RWPE1 (cell line): ENCODE data around the gene CFAP47.

Experiments
- CTCF ChIA-PET: fragments of 350-600 bp; sonication (Branson Sonifier 250); formaldehyde crosslinking; extraction: SDS; loops from one replicate; lab custom pipeline; 2021; lab: Yijun Ruan, JAX
- POLR2A ChIA-PET: fragments of 400-600 bp; formaldehyde crosslinking; extraction: SDS; loops from one replicate; lab custom pipeline; 2020; ENCODE audit warnings: antibody characterized with exemption; ENCODE audit not compliant: low non-redundant PET; lab: Yijun Ruan, JAX
- DNase-seq: peaks from one replicate; pipeline ENCODE4 v3.0.0; 2012; ENCODE audit warnings: low spot score
- H3K27ac ChIP-seq: fragments of 450-650 bp; 2 replicates; pipeline ENCODE4 v1.5.1; 2017
- TF ChIP-seq, protein P1 (sequence below): fragments of 450-650 bp; conservative IDR thresholded peaks from 2 replicates; pipeline ENCODE4 v1.5.1; 2017; ENCODE audit warnings: low read depth, mild to moderate bottlenecking

Gene CFAP47

DNA sequence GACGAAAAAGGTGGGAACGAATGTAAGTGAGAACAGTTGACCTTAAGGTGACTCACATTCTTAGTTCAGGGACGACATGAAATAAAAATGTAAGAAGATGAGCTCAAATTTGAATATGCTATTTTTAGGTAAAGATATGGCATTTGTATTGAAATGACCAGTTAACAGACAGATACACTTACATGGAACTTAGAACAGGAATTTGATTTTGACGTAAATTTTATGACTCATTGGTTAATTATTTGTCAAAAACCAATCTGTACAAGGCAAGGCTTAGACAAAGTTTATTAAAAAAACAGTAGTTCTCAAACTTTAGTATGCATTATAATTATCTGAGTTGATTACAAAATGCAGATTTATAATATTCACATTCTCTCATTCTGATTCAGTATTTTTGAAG lies 469.4 kb downstream of the CFAP47 start:
- ChIA-PET POLR2A (no interaction called here), CTCF (interaction anchor here (0.7 kb wide), 1 partner anchor 29 kb away, joined by 5 read pairs; no protein-coding TSS in a partner anchor)
- no peak overlapping the region for H3K27ac ChIP-seq
- no peak for DNase-seq
- TF ChIP-seq, protein P1, sequence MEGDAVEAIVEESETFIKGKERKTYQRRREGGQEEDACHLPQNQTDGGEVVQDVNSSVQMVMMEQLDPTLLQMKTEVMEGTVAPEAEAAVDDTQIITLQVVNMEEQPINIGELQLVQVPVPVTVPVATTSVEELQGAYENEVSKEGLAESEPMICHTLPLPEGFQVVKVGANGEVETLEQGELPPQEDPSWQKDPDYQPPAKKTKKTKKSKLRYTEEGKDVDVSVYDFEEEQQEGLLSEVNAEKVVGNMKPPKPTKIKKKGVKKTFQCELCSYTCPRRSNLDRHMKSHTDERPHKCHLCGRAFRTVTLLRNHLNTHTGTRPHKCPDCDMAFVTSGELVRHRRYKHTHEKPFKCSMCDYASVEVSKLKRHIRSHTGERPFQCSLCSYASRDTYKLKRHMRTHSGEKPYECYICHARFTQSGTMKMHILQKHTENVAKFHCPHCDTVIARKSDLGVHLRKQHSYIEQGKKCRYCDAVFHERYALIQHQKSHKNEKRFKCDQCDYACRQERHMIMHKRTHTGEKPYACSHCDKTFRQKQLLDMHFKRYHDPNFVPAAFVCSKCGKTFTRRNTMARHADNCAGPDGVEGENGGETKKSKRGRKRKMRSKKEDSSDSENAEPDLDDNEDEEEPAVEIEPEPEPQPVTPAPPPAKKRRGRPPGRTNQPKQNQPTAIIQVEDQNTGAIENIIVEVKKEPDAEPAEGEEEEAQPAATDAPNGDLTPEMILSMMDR = no peak

DNA sequence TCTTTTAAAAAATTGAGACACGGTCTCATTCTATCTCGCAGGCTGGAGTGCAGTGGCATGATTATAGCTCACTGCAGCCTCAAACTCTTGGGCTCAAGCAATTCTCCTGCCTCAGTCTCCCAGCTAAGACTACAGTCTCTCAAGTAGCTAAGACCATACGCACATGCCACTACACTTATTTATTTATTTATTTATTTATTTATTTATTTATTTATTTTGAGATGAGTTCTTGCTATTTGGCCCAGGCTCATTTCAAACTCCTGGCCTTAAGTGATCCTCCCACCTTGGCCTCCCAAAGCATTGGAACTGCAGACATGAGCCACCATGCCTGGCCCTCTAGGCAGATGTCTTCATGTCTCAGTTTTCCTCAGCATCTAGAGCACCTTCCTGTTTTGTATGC lies 482.2 kb downstream of the CFAP47 start:
- TF ChIP-seq, protein P1 = no peak
- no peak overlapping the region for H3K27ac ChIP-seq
- ChIA-PET POLR2A (no interaction called here), CTCF (interaction anchor here (0.6 kb wide), 1 partner anchor 1254 kb away, joined by 3 read pairs; no protein-coding TSS in a partner anchor)
- no peak for DNase-seq

GRCh38 chrX:36407836-36408235 lies 488.3 kb downstream of the CFAP47 start:
- no peak overlapping the region for H3K27ac ChIP-seq
- DNase-seq = no peak
- ChIA-PET POLR2A (no interaction called here), CTCF (no interaction called here)
- TF ChIP-seq, protein P1 = no peak

DNA sequence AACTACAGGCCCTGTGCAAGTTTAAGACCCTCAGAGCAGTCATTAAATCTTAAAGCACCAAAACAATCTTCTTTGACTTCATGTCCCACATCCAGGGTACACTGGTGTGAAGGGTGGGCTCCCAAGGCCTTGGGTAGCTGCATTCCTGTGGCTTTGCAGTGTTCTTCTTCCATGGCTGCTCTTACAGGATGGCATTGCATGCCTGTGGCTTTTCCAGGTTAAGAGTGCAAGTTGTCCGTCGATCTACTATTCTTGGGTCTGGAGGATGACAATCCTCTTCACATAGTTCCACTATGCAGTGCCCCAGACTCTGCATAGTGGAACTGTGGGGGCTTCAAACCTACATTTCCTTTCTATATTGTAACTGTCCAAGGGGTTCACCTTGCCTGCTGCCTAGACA lies 494.5 kb downstream of the CFAP47 start:
- no peak for DNase-seq
- no peak overlapping the region for H3K27ac ChIP-seq
- ChIA-PET CTCF (no interaction called here), POLR2A (no interaction called here)
- TF ChIP-seq, protein P1 = no peak

DNA sequence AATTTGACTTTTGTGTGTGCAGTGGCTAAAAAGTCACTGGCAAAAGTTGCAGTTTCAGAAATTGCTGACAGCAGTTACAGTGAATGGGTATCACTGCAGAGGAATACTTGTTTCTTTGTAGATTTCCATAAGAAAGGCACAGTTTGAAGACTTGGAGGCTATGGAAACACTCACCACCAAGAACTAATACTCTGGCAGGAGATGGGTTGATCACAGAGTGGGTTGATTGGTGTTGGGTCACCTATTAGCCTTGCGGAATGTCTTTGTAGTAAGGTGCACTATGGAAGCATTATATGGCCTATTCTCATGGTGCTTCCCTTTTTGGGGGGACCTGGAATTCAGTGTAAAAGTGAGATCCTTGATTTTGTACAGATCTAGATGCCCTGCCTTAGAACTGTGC lies 502.8 kb downstream of the CFAP47 start:
- no peak overlapping the region for H3K27ac ChIP-seq
- no peak for DNase-seq
- CTCF ChIA-PET = no interaction called here
- POLR2A ChIA-PET = no interaction called here
- TF ChIP-seq, protein P1 = no peak

DNA sequence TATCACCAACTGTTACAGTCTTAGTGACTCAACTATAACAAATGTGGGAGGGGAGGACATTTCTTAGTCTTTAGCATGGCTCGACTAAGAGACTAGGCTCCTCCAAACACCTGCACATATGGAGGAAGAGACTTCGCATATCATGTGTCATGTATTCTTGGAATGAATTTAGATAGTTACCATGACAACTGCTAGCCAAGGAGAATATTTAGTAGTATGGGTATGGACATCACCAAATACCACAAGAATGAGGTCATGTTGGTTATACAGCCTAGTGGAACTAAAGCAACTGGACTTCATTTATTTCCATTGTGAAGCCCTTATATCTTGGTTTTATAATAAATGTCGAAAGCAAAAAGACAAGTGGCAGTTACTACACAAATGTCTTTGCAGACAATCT lies 512.3 kb downstream of the CFAP47 start:
- H3K27ac ChIP-seq = no peak overlapping the region
- ChIA-PET CTCF (no interaction called here), POLR2A (no interaction called here)
- TF ChIP-seq, protein P1 = no peak
- DNase-seq = peak; percentile 6

DNA sequence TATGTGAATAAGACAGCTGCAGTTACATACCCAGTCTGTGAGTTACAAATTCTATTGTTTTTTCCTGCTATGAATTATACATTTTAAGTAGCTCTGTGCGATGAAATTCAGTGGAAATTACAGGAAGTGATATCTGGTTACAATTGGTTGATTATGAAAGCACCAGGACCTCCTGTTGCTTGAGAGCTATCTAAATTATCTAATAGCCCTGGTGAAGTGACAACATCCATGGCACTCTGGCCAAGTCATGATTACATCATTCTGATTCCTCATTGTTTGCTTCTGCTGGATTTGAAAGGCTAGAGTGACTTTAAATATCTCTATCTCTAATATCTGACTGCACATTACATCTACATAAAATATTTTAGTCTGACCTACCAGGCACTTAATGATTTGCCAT lies 515.0 kb downstream of the CFAP47 start:
- ChIA-PET POLR2A (no interaction called here), CTCF (no interaction called here)
- DNase-seq = no peak
- TF ChIP-seq, protein P1 = no peak
- H3K27ac ChIP-seq = no peak overlapping the region
